Gastrocnemius medialis (tissue), 4 donors: ENCODE results near the gene SARM1.
A peak's percentile ranks its signal among the peaks of the same experiment; 100 is the strongest.

Source experiments
- CTCF ChIP-seq, 5 experiments: fragments of 450-650 bp in 3 of 5; fragments of 200-600 bp in 2 of 5; sonication (generic) in 2 of 5; IDR thresholded peaks in 4 of 5; conservative IDR thresholded peaks in 1 of 5; 1 replicate in 4 of 5; 2 replicates in 1 of 5; pipeline ENCODE4 v1.5.1; 2016 to 2019; ENCODE audit warnings: antibody characterized with exemption in 5 of 5, mild to moderate bottlenecking in 3 of 5, moderate library complexity in 3 of 5
- POLR2A ChIP-seq, 2 donors: fragments of 450-650 bp; IDR thresholded peaks; one replicate each; pipeline ENCODE4 v1.6.1; 2017; ENCODE audit warnings: antibody characterized with exemption in 2 of 2, mild to moderate bottlenecking in 2 of 2, moderate library complexity in 2 of 2

GRCh38 chr17:28327709-28328108 lies 43.8 kb upstream of the SARM1 start:
- TF ChIP-seq CTCF (IDR thresholded peaks at IDR 0.05 in 4 of 5, conservative IDR thresholded peaks at IDR 0.05 in 1 of 5) (peak in 1 of 5 experiments; percentile 7), POLR2A (IDR thresholded peaks at IDR 0.05) (no peak)
